Measurements from ENCODE around the gene NSMCE4A. TPM values are rescaled to one million over a fixed set of nuclear protein-coding genes. Genes with fewer than 3 reads are reported as not detected.
"Not testable (repeated sequence)": the region's sequence is repeated elsewhere in the genome, so short reads cannot be mapped to it uniquely, and the experiment has no call there.

NSMCE4A gene
- total RNA-seq, 4 donors from 2014 or later = 71.1 to 152 (median 92.7) TPM

- WGBS, 2 donors (ENCODE audit: low coverage in 1 of 2) = 69 to 87% methylated on average over 4 of the region's 4 CpGs
- Histone ChIP-seq H3K27ac (peak overlapping the region; percentile 96 to 100 (median 99)), H3K27me3 (no peaks in the 10 kb centered on the region), H3K4me1 (peaks cover 6 to 37% (median 28%) of the 10 kb centered on the region in 4 donors), H3K4me3 (peak overlapping the region in 1 of 4 donors; percentile 73), H3K36me3 (peaks cover 0 to 9% (median 0%) of the 10 kb centered on the region in 4 donors), H3K9me3 (no peaks in the 10 kb centered on the region)
- intact Hi-C loops (cut with DNase I; ENCODE audit: low total_unique reads) = loop anchor here (10.0 kb wide), 1 partner anchor 69 kb away; no protein-coding TSS in a partner anchor
- in situ Hi-C loops (cut with MboI; ENCODE audit: low pct_ligation_motif_present in 1 of 4, low pct_unique_long_range_greater_than_20kb in 1 of 4, low sequenced_read_pairs in 3 of 4) = no loop called here
- TF ChIP-seq POLR2AphosphoS5 (IDR thresholded peaks at IDR 0.05) (no peak), POLR2A (IDR thresholded peaks at IDR 0.05) (no peak), EP300 (IDR thresholded peaks at IDR 0.05; ENCODE audit: low read depth) (no peak)
- TF ChIP-seq, protein P1, sequence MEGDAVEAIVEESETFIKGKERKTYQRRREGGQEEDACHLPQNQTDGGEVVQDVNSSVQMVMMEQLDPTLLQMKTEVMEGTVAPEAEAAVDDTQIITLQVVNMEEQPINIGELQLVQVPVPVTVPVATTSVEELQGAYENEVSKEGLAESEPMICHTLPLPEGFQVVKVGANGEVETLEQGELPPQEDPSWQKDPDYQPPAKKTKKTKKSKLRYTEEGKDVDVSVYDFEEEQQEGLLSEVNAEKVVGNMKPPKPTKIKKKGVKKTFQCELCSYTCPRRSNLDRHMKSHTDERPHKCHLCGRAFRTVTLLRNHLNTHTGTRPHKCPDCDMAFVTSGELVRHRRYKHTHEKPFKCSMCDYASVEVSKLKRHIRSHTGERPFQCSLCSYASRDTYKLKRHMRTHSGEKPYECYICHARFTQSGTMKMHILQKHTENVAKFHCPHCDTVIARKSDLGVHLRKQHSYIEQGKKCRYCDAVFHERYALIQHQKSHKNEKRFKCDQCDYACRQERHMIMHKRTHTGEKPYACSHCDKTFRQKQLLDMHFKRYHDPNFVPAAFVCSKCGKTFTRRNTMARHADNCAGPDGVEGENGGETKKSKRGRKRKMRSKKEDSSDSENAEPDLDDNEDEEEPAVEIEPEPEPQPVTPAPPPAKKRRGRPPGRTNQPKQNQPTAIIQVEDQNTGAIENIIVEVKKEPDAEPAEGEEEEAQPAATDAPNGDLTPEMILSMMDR (IDR thresholded peaks at IDR 0.05) = no peak
- no peak for DNase-seq
Observed at GRCh38 chr10:121926157-121926556, 48.9 kb downstream of the NSMCE4A start.

- Histone ChIP-seq H3K4me1 (peaks cover 0 to 13% (median 3%) of the 10 kb centered on the region in 4 donors), H3K4me3 (no peak overlapping the region), H3K9me3 (no peaks in the 10 kb centered on the region), H3K27me3 (no peaks in the 10 kb centered on the region), H3K27ac (peak overlapping the region in 1 of 4 donors; percentile 21), H3K36me3 (peaks cover 0 to 18% (median 4%) of the 10 kb centered on the region in 4 donors)
- intact Hi-C loops (cut with DNase I; ENCODE audit: low total_unique reads) = loop anchor here (10.0 kb wide), 1 partner anchor 73 kb away; no protein-coding TSS in a partner anchor
- no peak for TF ChIP-seq EP300 (IDR thresholded peaks at IDR 0.05; ENCODE audit: low read depth)
- no peak for TF ChIP-seq POLR2A (IDR thresholded peaks at IDR 0.05)
- TF ChIP-seq, protein P1 (IDR thresholded peaks at IDR 0.05) = no peak
- no peak for TF ChIP-seq POLR2AphosphoS5 (IDR thresholded peaks at IDR 0.05)
- no peak for DNase-seq
- in situ Hi-C loops (cut with MboI; ENCODE audit: low pct_ligation_motif_present in 1 of 4, low pct_unique_long_range_greater_than_20kb in 1 of 4, low sequenced_read_pairs in 3 of 4) = no loop called here
- 76 to 78% methylated on average over 3 to 10 of the region's 10 CpGs for WGBS, 2 donors (ENCODE audit: low coverage in 1 of 2)
Observed at GRCh38 chr10:121921238-121921931, 53.6 kb downstream of the NSMCE4A start.

- WGBS, 2 donors (ENCODE audit: low coverage in 1 of 2) = 80 to 93% methylated on average over 3 to 10 of the region's 10 CpGs
- intact Hi-C loops (cut with DNase I; ENCODE audit: low total_unique reads) (loop anchor here (10.0 kb wide), 1 partner anchor 75 kb away; no protein-coding TSS in a partner anchor), in situ Hi-C loops (cut with MboI; ENCODE audit: low pct_ligation_motif_present in 1 of 4, low pct_unique_long_range_greater_than_20kb in 1 of 4, low sequenced_read_pairs in 3 of 4) (no loop called here)
- Histone ChIP-seq H3K36me3 (peaks cover 0 to 18% (median 5%) of the 10 kb centered on the region in 4 donors), H3K9me3 (no peaks in the 10 kb centered on the region), H3K4me3 (no peak overlapping the region), H3K27ac (no peak overlapping the region), H3K27me3 (no peaks in the 10 kb centered on the region), H3K4me1 (no peaks in the 10 kb centered on the region)
- DNase-seq = no peak
- no peak for TF ChIP-seq POLR2AphosphoS5 (IDR thresholded peaks at IDR 0.05)
- TF ChIP-seq EP300 (IDR thresholded peaks at IDR 0.05; ENCODE audit: low read depth) = no peak
- no peak for TF ChIP-seq POLR2A (IDR thresholded peaks at IDR 0.05)
- TF ChIP-seq, protein P1 (IDR thresholded peaks at IDR 0.05) = no peak
Observed at GRCh38 chr10:121919666-121920065, 55.4 kb downstream of the NSMCE4A start.

DNA sequence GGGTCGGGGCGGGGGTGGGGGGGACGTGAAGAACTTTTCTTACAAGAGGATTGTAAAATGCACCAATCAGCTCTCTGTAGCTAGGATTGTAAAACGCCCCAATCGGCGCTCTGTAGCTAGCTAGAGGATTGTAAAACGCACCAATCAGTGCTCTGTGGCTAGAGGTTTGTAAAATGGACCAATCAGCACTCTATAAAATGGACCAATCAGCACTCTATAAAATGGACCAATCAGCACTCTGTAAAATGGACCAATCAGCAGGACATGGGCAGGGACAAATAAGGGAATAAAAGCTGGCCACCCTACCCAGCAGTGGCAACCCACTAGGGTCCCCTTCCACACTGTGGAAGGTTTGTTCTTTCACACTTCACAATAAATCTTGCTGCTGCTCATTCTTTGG lies 56.2 kb downstream of the NSMCE4A start:
- H3K27me3 ChIP-seq; H3K9me3 ChIP-seq; intact Hi-C loops (cut with DNase I; ENCODE audit: low total_unique reads); H3K27ac ChIP-seq; DNase-seq; H3K4me3 ChIP-seq; in situ Hi-C loops (cut with MboI; ENCODE audit: low pct_ligation_motif_present in 1 of 4, low pct_unique_long_range_greater_than_20kb in 1 of 4, low sequenced_read_pairs in 3 of 4); H3K4me1 ChIP-seq: not testable (repeated sequence)
- WGBS, 2 donors (ENCODE audit: low coverage in 1 of 2) = 98 to 100% methylated on average over 5 to 7 of the region's 7 CpGs
- peaks cover 0 to 18% (median 8%) of the 10 kb centered on the region in 4 donors for H3K36me3 ChIP-seq
